Measurements from ENCODE around the gene DCAF4L1. TPM values are rescaled to one million over a fixed set of nuclear protein-coding genes. Genes with fewer than 3 reads are reported as not detected.

DCAF4L1 gene, protein sequence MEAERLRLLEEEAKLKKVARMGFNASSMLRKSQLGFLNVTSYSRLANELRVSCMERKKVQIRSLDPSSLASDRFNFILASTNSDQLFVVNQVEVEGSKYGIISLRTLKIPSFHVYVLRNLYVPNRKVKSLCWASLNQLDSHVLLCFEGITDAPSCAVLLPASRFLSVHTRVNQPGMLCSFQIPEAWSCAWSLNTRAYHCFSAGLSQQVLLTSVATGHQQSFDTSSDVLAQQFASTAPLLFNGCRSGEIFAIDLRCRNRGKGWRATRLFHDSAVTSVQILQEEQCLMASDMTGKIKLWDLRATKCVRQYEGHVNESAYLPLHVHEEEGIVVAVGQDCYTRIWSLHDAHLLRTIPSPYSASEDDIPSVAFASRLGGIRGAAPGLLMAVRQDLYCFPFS
- 0.16 TPM for total RNA-seq
- 0.06 TPM for polyA plus RNA-seq

DNA sequence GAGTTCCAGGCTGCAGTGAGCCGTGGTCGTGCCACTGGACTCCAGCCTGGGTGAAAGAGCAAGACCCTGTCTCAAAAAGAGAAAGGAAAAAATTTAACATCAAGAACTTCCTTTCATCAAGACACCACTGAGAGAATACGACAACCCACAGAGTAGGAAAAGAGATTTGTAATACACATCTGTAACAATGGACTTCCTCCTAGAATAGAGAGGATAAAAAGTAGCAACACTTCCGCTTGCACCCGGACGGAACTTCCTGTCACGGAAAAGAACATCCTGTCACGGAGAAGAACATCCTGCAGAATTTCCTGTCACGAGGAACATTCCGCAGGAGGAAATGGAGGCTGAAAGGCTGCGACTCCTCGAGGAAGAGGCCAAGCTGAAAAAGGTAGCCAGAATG is at the start of gene DCAF4L1:
Gene DCAF4L1, plus strand, starts transcription at position 301 of the 400 bp plus-strand sequence. Its CDS starts 37 bp downstream, at position 338.
- Histone ChIP-seq H3K36me3 (ENCODE audit: insufficient read depth) (no peaks in the 10 kb centered on the region), H3K4me1 (ENCODE audit: insufficient read depth) (no peaks in the 10 kb centered on the region), H3K4me3 (ENCODE audit: low read depth, low read length) (no peak within 1 kb of the TSS), H3K27ac (ENCODE audit: low read depth) (no peak within 1 kb of the TSS)
- 86% methylated on average over 12 of the region's 12 CpGs for WGBS
- DNase-seq (ENCODE audit: extremely low spot score) = no peak

DNA sequence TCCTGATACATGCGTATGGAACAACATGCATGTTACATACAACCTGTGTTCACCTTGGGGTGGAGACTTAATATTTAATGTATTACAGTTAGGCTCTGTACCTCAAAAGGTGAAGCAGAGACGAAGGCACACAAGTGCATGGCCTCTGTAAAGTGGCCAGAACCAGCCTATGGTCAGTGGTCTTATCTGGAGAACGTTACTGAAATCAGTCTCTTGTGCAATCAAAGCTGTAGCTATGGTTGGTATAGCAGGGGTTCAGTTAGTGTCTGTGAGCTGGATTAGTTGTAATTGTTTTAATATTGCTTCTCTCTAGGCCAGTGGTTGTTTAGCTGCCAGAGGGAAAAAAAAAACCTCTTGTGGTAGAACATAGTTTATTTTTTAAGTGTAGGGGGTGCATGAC is 48.6 kb upstream of the DCAF4L1 start:
- no peak for DNase-seq (ENCODE audit: extremely low spot score)
- H3K4me3 ChIP-seq (ENCODE audit: low read depth, low read length) = no peak overlapping the region
- H3K4me1 ChIP-seq (ENCODE audit: insufficient read depth) = peaks cover 4% of the 10 kb centered on the region
- H3K36me3 ChIP-seq (ENCODE audit: insufficient read depth) = no peaks in the 10 kb centered on the region
- 71% methylated on average over 3 of the region's 3 CpGs for WGBS
- no peak overlapping the region for H3K27ac ChIP-seq (ENCODE audit: low read depth)

DNA sequence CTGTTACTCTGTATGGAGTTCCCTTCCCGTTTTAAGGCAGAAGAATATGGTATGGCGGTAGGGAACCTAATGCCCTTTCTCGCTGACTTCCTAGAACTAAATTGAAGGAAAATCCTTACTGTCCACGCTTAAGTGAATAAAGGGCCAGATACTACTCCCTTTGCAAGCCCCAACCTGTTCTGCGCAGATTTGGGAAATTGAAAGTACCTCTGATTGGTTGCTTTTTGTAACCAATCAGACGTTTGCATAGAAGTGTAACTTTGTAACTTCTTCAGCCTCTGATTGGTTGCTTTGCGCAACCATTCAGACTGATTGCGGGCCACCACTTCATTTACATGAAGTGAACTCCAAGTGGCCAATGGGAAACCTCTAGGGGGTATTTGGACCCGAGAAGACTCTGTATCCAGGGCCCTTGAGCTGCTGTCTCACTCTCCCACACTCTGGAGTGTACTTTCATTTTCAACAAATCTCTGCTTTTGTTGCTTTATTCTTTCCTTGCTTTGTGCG is 47.5 kb upstream of the DCAF4L1 start:
- 93% methylated on average over 10 of the region's 10 CpGs for WGBS
- no peak overlapping the region for H3K4me3 ChIP-seq (ENCODE audit: low read depth, low read length)
- no peak overlapping the region for H3K27ac ChIP-seq (ENCODE audit: low read depth)

DNA sequence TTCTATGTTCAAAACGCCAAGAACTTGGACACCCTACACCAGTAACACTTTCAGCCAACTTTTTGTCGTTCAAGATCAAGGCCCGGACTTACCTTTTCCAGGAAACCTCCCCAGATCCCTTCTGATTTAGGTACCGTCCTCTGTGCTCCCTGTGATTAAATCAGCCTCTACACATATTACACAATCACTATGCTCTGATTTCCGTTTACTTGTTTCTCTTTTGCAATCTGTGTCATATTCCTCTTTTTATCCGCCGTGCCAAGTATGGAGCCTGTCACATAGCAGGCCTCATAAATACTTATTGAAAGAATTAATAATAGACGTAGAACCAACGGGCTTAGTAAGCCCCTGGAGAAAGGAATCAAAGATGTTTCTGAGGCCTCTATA is 47.0 kb upstream of the DCAF4L1 start:
- WGBS = 84% methylated on average over 9 of the region's 9 CpGs
- H3K36me3 ChIP-seq (ENCODE audit: insufficient read depth) = no peaks in the 10 kb centered on the region
- DNase-seq (ENCODE audit: extremely low spot score) = no peak
- no peak overlapping the region for H3K27ac ChIP-seq (ENCODE audit: low read depth)
- H3K4me3 ChIP-seq (ENCODE audit: low read depth, low read length) = no peak overlapping the region
- peaks cover 4% of the 10 kb centered on the region for H3K4me1 ChIP-seq (ENCODE audit: insufficient read depth)

More for the DNA sequence above, 47.5 kb upstream of the DCAF4L1 start:
- Histone ChIP-seq H3K4me1 (ENCODE audit: insufficient read depth) (peaks cover 4% of the 10 kb centered on the region), H3K36me3 (ENCODE audit: insufficient read depth) (no peaks in the 10 kb centered on the region)
- no peak for DNase-seq (ENCODE audit: extremely low spot score)

DNA sequence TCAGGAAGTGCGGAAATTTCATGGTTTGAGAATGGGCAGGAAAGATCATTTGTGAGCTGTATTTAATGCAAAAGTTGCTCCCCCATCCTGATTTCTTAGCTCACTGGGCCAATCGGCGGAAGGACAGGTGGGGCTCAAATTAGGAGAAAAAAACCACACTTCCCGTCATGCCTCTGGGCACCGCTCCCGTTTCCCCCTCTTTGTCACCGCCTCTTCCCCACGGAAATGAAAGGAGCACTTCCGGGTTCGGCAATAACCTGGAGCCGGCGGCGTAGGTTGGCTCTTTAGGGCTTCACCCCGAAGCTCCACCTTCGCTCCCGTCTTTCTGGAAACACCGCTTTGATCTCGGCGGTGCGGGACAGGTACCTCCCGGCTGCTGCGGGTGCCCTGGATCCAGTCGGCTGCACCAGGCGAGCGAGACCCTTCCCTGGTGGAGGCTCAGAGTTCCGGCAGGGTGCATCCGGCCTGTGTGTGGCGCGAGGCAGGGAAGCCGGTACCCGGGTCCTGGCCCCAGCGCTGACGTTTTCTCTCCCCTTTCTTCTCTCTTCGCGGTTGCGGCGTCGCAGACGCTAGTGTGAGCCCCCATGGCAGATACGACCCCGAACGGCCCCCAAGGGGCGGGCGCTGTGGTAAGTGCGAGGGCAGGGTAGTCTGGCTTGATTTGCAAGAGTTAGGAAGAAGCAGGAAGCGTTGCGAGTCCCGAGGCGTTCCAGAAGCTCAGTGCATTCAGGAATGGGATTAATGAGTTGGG is 46.5 kb upstream of the DCAF4L1 start, which contains the start of gene TMEM33:
Gene TMEM33, plus strand, starts transcription at position 529 of the 751 bp plus-strand sequence. Its CDS starts 56 bp downstream, at position 585.
- H3K36me3 ChIP-seq (ENCODE audit: insufficient read depth) = no peaks in the 10 kb centered on the region
- WGBS = 2% methylated on average over 49 of the region's 49 CpGs
- peaks cover 4% of the 10 kb centered on the region for H3K4me1 ChIP-seq (ENCODE audit: insufficient read depth)
- peak within 1 kb of the TSS; percentile 95 for H3K4me3 ChIP-seq (ENCODE audit: low read depth, low read length)
- no peak within 1 kb of the TSS for H3K27ac ChIP-seq (ENCODE audit: low read depth)
- DNase-seq (ENCODE audit: extremely low spot score) = peak; percentile 81

DNA sequence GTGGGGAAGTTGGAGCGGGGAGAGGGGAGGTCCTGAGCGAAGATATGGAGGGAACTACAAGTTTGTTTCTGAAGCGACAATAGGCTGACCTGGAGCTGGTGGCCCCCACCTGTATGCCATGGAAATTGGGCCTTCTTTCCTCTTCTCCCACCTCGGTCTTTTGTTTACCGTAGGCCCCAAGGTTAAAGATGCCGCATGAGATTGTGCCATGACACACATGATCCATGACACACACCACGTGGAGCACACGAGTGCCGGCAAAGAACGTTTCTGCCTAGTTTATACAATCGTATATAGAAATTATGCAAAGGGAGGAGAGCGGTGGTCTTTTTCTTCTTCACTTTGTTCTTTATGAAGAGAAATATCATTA is 45.9 kb upstream of the DCAF4L1 start:
- WGBS = 2% methylated on average over 12 of the region's 12 CpGs
- H3K27ac ChIP-seq (ENCODE audit: low read depth) = no peak overlapping the region
- H3K4me1 ChIP-seq (ENCODE audit: insufficient read depth) = peaks cover 4% of the 10 kb centered on the region
- DNase-seq (ENCODE audit: extremely low spot score) = no peak
- no peaks in the 10 kb centered on the region for H3K36me3 ChIP-seq (ENCODE audit: insufficient read depth)
- H3K4me3 ChIP-seq (ENCODE audit: low read depth, low read length) = peak overlapping the region; percentile 95

DNA sequence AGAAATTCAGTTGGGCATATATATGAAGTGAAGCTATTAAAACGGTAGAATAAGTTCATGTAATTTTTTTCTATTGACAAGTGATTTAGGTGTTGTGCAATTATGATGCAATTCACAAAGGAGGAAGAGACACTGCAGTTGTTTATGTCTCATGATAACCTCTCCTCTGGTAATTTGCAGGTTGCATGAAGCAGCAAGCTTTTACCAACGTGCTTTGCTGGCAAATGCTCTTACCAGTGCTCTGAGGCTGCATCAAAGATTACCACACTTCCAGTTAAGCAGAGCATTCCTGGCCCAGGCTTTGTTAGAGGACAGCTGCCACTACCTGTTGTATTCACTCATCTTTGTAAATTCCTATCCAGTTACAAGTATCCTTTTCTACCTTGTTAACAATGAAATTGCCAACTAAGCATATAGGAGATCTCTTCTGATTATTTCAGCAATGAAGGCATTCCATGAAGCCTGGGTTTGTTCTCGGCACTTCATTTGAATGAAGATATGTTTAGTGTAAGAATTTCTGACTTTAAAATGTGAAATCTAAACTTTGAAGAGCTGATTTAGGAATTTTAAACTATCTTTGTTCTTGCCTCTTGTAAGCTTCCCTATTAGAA is 42.4 kb upstream of the DCAF4L1 start:
- Histone ChIP-seq H3K36me3 (ENCODE audit: insufficient read depth) (no peaks in the 10 kb centered on the region), H3K4me3 (ENCODE audit: low read depth, low read length) (no peak overlapping the region), H3K27ac (ENCODE audit: low read depth) (no peak overlapping the region), H3K4me1 (ENCODE audit: insufficient read depth) (peaks cover 4% of the 10 kb centered on the region)
- no peak for DNase-seq (ENCODE audit: extremely low spot score)
- 72% methylated on average over 3 of the region's 3 CpGs for WGBS

DNA sequence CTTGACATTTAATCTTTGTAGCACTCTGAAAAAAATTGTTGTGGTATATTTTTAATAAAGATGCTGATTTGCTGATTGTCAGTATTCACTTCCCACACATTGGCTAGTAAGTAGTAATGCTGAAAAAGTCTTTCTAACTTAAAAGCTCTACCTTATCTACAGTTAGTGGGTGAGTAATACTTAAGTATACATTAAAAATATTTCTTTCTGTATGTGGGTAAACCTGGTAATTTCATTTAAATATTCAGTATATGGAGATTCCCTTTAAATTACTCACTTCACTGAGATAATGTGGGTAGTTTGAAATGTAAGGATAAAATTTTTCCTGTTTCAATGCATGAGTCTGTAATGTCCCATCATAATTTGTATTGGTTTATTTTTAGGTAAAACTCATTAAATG is 40.7 kb upstream of the DCAF4L1 start:
- DNase-seq (ENCODE audit: extremely low spot score) = no peak
- H3K36me3 ChIP-seq (ENCODE audit: insufficient read depth) = no peaks in the 10 kb centered on the region

DNA sequence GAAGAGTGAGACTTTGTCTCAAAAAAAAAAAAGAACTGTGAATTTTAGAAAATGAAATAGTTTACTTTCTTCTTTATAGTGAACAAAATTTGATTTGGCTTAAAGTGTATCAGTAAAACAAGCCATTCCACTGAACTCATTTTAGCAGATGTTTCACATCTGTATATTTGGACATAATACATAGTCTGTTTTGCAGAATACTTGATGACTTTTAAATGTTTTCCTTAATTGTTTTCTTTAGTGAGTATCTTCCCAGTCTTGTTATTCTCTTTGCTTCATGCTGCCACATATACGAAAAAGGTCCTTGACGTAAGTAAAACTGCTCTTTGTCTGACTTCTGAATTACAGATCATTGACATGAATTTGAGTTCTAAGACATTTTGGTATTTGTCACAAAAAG is 38.0 kb upstream of the DCAF4L1 start:
- no peak overlapping the region for H3K27ac ChIP-seq (ENCODE audit: low read depth)
- no peaks in the 10 kb centered on the region for H3K36me3 ChIP-seq (ENCODE audit: insufficient read depth)
- H3K4me1 ChIP-seq (ENCODE audit: insufficient read depth) = no peaks in the 10 kb centered on the region
- no peak overlapping the region for H3K4me3 ChIP-seq (ENCODE audit: low read depth, low read length)
- WGBS = 88% methylated on average over 2 of the region's 2 CpGs
- no peak for DNase-seq (ENCODE audit: extremely low spot score)

More for the DNA sequence above, 40.7 kb upstream of the DCAF4L1 start:
- Histone ChIP-seq H3K4me3 (ENCODE audit: low read depth, low read length) (no peak overlapping the region), H3K27ac (ENCODE audit: low read depth) (no peak overlapping the region), H3K4me1 (ENCODE audit: insufficient read depth) (peaks cover 4% of the 10 kb centered on the region)

DNA sequence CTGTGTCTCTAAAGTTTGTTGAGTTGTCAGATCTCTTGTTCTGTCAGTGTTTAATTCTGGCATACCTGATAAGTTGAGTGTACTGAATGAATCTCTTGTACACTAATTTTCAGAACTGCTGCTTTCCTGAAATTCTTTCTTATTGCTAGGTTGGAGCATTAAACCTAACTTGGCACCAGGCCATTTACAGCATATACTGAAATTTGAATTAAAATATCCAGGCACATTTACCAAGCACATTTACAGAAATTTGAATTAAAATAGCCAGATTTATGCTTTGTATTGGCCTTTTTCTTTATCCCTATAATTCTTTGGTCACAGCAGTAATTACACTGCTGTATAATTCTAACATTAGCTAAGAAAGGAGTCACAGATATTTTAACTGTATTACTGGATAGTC is 37.5 kb upstream of the DCAF4L1 start:
- no peak overlapping the region for H3K27ac ChIP-seq (ENCODE audit: low read depth)
- no peak overlapping the region for H3K4me3 ChIP-seq (ENCODE audit: low read depth, low read length)
- no peak for DNase-seq (ENCODE audit: extremely low spot score)
- H3K36me3 ChIP-seq (ENCODE audit: insufficient read depth) = no peaks in the 10 kb centered on the region
- H3K4me1 ChIP-seq (ENCODE audit: insufficient read depth) = no peaks in the 10 kb centered on the region

DNA sequence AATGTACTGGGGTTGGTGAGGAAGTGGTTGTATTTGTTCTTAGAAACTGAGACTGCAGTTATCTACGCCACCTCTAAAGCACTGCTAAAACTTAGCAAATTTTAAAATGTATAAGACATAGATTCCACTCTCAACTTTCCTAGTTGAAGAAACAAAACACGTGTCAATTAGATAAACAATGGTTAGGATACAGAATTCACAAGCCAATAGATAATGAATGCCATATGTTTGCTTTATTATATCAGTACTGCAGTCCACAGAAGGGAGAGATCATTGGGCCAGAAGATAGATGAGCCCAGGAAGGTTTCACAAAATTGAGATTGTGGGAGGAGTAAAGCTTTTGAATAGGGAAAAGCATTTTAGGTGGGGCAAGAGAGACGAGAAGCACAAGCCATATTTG is 32.0 kb upstream of the DCAF4L1 start:
- WGBS = 65% methylated on average over 3 of the region's 3 CpGs
- H3K4me3 ChIP-seq (ENCODE audit: low read depth, low read length) = no peak overlapping the region
- no peaks in the 10 kb centered on the region for H3K4me1 ChIP-seq (ENCODE audit: insufficient read depth)
- no peak for DNase-seq (ENCODE audit: extremely low spot score)
- H3K27ac ChIP-seq (ENCODE audit: low read depth) = no peak overlapping the region
- peaks cover 4% of the 10 kb centered on the region for H3K36me3 ChIP-seq (ENCODE audit: insufficient read depth)

DNA sequence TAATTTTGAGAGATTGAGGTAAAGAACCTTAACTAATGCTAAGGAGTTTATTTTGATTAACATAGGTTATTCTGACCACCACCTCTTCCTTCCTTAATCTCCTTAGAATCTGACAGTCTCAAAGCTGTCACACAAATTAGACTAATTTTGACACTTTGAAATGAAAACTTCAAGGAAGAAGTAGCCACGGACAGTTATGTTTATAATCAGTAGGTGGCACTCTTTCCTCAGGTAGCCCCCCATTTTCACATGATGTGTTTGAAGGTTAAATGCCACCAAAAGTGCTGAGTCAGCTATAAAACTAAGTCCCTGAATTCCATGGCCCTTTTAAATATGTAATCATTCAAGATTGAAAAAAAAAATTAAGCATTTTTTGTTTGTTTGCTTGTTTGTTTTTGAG is 23.9 kb upstream of the DCAF4L1 start:
- no peak overlapping the region for H3K27ac ChIP-seq (ENCODE audit: low read depth)
- 40% methylated on average over 1 of the region's 1 CpG for WGBS
- DNase-seq (ENCODE audit: extremely low spot score) = no peak
- H3K4me1 ChIP-seq (ENCODE audit: insufficient read depth) = no peaks in the 10 kb centered on the region
- peaks cover 4% of the 10 kb centered on the region for H3K36me3 ChIP-seq (ENCODE audit: insufficient read depth)
- H3K4me3 ChIP-seq (ENCODE audit: low read depth, low read length) = no peak overlapping the region

DNA sequence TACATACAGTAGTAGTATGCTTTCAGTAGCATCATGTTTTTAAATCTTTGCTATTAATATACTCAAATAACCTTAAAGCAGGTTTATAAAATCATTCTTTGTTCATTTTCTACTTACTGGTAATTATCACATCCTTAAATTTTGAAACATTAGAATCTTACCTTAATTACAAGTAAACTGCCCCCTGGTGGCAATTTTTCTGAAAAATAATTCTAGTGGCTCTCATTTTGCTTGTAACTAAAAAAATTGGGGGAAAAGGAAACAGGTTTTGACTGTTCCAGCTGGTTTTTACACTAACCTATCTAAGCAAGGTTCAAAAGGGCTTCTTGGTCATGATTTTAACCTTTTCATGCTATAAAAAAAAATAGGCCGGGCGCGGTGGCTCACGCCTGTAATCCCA is 18.5 kb upstream of the DCAF4L1 start:
- no peak for DNase-seq (ENCODE audit: extremely low spot score)
- no peak overlapping the region for H3K27ac ChIP-seq (ENCODE audit: low read depth)
- no peaks in the 10 kb centered on the region for H3K4me1 ChIP-seq (ENCODE audit: insufficient read depth)
- H3K4me3 ChIP-seq (ENCODE audit: low read depth, low read length) = no peak overlapping the region
- WGBS = 90% methylated on average over 4 of the region's 4 CpGs
- H3K36me3 ChIP-seq (ENCODE audit: insufficient read depth) = no peaks in the 10 kb centered on the region

Data from urinary bladder (tissue), 4 donors.